Neural crest cell (in vitro differentiated cells): ENCODE results near the gene PCGF3. TPM values are rescaled to one million over a fixed set of nuclear protein-coding genes. Genes with fewer than 3 reads are reported as not detected.

Experiments used
- DNase-seq: peaks from one replicate; pipeline ENCODE4 v3.0.0; 2021; ENCODE audit warnings: low read depth, mixed read lengths, low spot score
- H3K27ac Mint-ChIP-seq: one replicate; pipeline ENCODE4 v1.8.0; 2021; ENCODE audit warnings: mild to moderate bottlenecking, mixed read lengths; ENCODE audit not compliant: unreplicated experiment
- H3K27me3 Mint-ChIP-seq: 2 replicates; pipeline ENCODE4 v1.8.0; 2021; ENCODE audit warnings: low read depth, mild to moderate bottlenecking, mixed read lengths
- H3K36me3 Mint-ChIP-seq: 2 replicates; pipeline ENCODE4 v1.8.0; 2021; ENCODE audit warnings: low read depth, mild to moderate bottlenecking, mixed read lengths
- H3K4me1 Mint-ChIP-seq: 2 replicates; pipeline ENCODE4 v1.8.0; 2021; ENCODE audit warnings: mixed read lengths
- H3K4me3 Mint-ChIP-seq: one replicate; pipeline ENCODE4 v1.8.0; 2021; ENCODE audit warnings: mild to moderate bottlenecking, mixed read lengths
- H3K9me3 Mint-ChIP-seq: 2 replicates; pipeline ENCODE4 v1.8.0; 2021; ENCODE audit warnings: mixed read lengths
- total RNA-seq: library from RNA; stranded (reverse); gene quantifications from 2 replicates; pipeline ENCODE4 v1.2.1, GENCODE V29; 2021
- TF ChIP-seq, protein P1 (sequence below): fragments of 200-600 bp; sonication (generic); conservative IDR thresholded peaks from 2 replicates; pipeline ENCODE4 v1.5.0; 2021; ENCODE audit warnings: antibody characterized with exemption, mild to moderate bottlenecking

PCGF3 gene
- total RNA-seq, 1 donor from 2014 or later, result 58.5 TPM

DNA sequence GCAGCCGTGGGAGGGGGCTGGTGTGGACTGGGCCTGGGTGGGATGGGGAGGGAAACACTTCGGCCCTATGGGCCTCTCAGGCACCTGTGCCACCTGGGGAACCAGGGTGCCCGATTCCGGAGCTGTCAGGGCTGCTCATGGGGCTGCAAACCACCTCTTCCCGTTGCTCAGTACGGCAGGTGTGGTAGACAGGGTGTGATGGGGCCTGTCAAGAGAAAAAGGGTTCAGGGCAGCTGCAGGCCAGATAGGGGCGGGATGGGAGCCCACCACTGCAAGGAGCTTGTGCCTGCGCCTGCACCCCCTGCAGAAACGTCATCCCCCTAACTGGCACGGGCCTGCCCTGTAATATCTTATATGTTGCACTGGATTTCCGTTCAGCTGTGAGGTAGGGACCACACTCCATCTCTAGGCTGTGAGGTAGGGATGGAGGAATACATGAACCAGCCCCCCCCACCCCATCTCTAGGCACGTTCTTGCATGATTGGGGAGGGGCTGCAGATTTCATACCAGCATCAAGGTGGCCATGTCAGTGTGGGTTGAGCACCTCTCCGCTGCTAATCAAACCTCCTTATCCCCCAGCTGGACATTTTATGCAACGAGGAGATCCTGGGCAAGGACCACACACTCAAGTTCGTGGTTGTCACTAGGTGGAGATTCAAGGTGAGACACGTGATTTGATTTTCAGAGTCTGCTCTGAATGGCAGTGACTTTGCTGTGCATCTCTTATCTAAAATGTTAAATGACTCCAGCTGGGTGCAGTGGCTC lies 59.0 kb downstream of the PCGF3 start:
- DNase-seq, result no peak
- H3K27ac Mint-ChIP-seq, result no peak overlapping the region
- H3K4me3 Mint-ChIP-seq, result peak overlapping the region; percentile 59
- peaks cover 28% of the 10 kb centered on the region for H3K27me3 Mint-ChIP-seq
- TF ChIP-seq, protein P1, sequence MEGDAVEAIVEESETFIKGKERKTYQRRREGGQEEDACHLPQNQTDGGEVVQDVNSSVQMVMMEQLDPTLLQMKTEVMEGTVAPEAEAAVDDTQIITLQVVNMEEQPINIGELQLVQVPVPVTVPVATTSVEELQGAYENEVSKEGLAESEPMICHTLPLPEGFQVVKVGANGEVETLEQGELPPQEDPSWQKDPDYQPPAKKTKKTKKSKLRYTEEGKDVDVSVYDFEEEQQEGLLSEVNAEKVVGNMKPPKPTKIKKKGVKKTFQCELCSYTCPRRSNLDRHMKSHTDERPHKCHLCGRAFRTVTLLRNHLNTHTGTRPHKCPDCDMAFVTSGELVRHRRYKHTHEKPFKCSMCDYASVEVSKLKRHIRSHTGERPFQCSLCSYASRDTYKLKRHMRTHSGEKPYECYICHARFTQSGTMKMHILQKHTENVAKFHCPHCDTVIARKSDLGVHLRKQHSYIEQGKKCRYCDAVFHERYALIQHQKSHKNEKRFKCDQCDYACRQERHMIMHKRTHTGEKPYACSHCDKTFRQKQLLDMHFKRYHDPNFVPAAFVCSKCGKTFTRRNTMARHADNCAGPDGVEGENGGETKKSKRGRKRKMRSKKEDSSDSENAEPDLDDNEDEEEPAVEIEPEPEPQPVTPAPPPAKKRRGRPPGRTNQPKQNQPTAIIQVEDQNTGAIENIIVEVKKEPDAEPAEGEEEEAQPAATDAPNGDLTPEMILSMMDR, result no peak
- H3K9me3 Mint-ChIP-seq, result peaks cover 10% of the 10 kb centered on the region
- peaks cover 36% of the 10 kb centered on the region for H3K4me1 Mint-ChIP-seq
- peaks cover 72% of the 10 kb centered on the region for H3K36me3 Mint-ChIP-seq

DNA sequence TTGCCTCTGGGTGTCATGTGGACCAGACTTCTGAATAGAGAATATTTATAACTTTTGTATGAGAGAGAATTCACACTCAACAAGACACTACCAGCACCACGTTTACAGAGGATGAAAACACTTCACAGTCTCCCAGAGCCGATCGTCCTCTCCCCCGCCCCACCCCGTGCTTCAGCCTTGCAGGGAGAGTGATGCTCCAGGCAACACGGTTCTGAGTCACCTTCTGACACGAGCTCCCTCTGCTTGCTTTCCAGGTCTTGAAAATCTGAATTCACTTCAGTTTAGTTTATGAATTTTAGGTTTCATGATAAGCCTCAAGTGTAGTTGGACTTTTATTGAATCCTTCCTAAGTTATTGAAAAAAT lies 60.5 kb downstream of the PCGF3 start:
- Mint-ChIP-seq H3K36me3 (peaks cover 64% of the 10 kb centered on the region), H3K4me3 (peak overlapping the region; percentile 16), H3K4me1 (peaks cover 39% of the 10 kb centered on the region), H3K9me3 (peaks cover 2% of the 10 kb centered on the region), H3K27ac (no peak overlapping the region), H3K27me3 (peaks cover 21% of the 10 kb centered on the region)
- DNase-seq, result no peak
- TF ChIP-seq, protein P1, result no peak

DNA sequence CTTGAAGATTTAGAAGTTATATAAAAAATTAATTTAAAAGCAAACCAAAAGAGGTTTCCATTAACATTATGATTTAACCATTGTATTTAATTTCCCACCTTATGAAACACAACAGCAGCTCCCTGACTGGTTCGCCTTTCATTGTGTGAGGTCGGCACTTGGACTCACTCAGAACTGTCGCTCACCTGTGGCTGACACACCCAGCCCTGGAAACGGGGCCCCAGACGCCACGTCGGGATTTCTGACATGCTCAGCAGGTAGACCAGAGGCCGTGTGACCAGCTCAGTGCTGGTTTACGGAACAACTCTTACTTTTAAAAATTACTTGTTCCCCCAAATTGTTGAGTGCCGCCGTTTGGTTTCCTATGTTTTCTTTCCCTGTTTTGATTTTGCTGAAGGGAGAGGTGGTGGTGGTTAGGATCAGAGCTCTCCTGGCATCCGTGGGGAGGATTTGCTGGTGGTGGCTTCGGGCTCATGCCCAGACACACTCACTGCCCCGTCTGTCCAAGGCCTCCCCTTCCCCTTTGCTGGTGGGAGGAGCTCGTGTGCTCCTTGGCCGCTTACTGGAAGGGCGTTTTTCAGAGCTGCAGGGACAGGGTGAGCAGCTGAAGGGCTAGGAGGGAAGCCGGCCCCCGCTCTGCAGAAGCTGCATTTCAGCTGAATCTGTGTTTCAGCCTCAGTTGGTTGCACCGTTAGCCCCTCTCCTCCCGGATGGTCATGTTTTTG lies 61.1 kb downstream of the PCGF3 start:
- H3K9me3 Mint-ChIP-seq, result peaks cover 2% of the 10 kb centered on the region
- H3K27ac Mint-ChIP-seq, result peak overlapping the region; percentile 43
- H3K4me1 Mint-ChIP-seq, result peaks cover 39% of the 10 kb centered on the region
- H3K27me3 Mint-ChIP-seq, result peaks cover 16% of the 10 kb centered on the region
- H3K4me3 Mint-ChIP-seq, result no peak overlapping the region
- peaks cover 59% of the 10 kb centered on the region for H3K36me3 Mint-ChIP-seq
- TF ChIP-seq, protein P1, result no peak
- DNase-seq, result no peak

DNA sequence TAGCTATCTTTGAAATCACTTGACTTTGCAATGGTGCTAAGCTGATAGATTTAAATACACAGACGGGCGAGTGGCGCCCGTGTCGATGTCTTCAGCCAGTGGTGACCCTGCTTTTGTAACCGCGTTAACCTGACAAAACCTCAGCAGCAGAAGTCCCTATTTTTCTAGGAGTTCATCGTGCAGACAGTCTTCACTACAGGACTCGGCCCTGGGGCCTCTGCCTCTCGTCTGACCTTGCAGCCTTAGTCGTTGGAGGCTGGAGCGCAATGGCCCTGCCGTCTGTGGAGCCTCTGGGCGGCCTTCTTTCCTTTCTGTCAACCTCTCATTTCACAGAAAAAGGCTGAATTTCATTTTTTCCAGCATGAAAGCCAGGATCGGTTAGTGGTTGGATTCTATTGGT lies 62.4 kb downstream of the PCGF3 start:
- peaks cover 52% of the 10 kb centered on the region for H3K36me3 Mint-ChIP-seq
- no peak for DNase-seq

DNA sequence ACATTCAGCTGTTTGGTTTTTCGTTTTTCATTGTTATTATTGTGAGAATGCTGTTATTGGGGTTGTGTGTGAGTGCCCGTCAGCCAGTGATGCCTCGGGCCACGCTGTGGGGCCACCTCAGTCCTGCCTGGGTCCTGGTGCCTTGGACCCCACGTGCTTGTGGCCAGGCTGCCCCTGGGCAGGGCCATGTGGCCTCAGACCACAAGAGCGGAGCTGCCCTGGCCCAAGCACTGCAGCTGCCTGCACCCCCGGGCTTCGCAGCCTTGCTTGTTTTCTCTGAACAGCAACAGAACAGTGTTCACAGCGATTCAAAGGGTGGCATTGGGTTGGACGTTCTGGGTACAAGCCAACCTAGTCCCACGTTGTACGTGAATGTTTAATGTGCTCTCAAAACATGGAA lies 63.4 kb downstream of the PCGF3 start:
- no peak for DNase-seq
- H3K27ac Mint-ChIP-seq, result no peak overlapping the region
- no peak overlapping the region for H3K4me3 Mint-ChIP-seq
- TF ChIP-seq, protein P1, result no peak
- H3K36me3 Mint-ChIP-seq, result peaks cover 46% of the 10 kb centered on the region
- peaks cover 41% of the 10 kb centered on the region for H3K4me1 Mint-ChIP-seq
- peaks cover 9% of the 10 kb centered on the region for H3K27me3 Mint-ChIP-seq
- peaks cover 2% of the 10 kb centered on the region for H3K9me3 Mint-ChIP-seq

More for the DNA sequence above, 62.4 kb downstream of the PCGF3 start:
- peaks cover 39% of the 10 kb centered on the region for H3K4me1 Mint-ChIP-seq
- peaks cover 12% of the 10 kb centered on the region for H3K27me3 Mint-ChIP-seq
- TF ChIP-seq, protein P1, result no peak
- H3K4me3 Mint-ChIP-seq, result peak overlapping the region; percentile 33
- no peak overlapping the region for H3K27ac Mint-ChIP-seq
- H3K9me3 Mint-ChIP-seq, result peaks cover 2% of the 10 kb centered on the region
